Measurements from ENCODE around the gene ACAP3.

Gene ACAP3

DNA sequence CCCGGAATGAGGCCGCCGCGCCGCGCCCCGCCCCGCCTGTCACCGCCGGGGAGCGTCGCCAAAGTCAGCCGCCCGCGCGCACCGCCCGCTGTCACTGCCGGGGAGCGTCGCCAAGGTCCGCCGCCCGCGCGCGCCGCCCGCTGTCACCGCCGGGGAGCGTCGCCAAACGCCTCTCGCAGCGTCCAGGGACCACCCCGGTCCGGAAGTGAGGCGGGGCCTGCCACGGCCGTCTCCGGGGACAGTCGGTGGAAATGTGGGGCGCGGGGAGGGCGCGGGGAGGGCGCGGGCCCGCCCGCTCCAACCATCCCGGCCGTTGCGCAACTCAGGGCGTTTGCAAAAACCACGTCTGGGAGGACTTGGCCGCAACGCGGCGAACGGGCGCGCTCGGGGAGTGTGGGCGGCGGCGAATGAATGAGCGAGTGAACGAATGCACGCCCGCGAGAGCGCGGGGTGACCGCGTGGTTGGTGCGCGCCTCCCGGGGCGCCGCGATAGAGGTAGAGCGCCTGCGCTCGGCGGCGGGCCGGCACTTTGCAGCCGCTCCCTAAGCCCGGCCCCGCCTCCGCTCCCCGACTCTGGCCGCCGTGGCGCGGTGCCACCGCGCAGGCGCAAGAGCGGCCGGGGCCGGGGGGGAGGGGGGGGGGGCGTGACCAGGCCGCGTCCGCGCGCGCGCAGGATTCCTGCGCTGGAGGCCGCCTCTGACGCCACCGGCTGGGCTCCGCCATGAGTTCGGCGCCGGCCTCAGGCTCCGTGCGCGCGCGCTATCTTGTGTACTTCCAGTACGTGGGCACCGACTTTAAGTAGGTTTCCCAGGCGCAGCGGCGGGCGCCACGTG is at the start of gene ACAP3, which contains the start of gene PUSL1:
Gene ACAP3 (minus strand): TSS at position 8 of the 833 bp plus-strand sequence. CDS start 115 bp downstream, outside the sequence.
Gene PUSL1 (plus strand): TSS at position 675 of the 833 bp plus-strand sequence. CDS start 47 bp downstream, at position 722.
- H3K4me3 ChIP-seq (ENCODE audit: low read depth, low read length), result peak within 1 kb of the TSS; percentile 84
- TF ChIP-seq, protein P1, sequence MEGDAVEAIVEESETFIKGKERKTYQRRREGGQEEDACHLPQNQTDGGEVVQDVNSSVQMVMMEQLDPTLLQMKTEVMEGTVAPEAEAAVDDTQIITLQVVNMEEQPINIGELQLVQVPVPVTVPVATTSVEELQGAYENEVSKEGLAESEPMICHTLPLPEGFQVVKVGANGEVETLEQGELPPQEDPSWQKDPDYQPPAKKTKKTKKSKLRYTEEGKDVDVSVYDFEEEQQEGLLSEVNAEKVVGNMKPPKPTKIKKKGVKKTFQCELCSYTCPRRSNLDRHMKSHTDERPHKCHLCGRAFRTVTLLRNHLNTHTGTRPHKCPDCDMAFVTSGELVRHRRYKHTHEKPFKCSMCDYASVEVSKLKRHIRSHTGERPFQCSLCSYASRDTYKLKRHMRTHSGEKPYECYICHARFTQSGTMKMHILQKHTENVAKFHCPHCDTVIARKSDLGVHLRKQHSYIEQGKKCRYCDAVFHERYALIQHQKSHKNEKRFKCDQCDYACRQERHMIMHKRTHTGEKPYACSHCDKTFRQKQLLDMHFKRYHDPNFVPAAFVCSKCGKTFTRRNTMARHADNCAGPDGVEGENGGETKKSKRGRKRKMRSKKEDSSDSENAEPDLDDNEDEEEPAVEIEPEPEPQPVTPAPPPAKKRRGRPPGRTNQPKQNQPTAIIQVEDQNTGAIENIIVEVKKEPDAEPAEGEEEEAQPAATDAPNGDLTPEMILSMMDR (conservative IDR thresholded peaks at IDR 0.05; ENCODE audit: low read depth, low read length), result no peak
- DNase-seq (ENCODE audit: low read depth), result peak; percentile 95

- no peak for DNase-seq (ENCODE audit: low read depth)
- TF ChIP-seq, protein P1 (conservative IDR thresholded peaks at IDR 0.05; ENCODE audit: low read depth, low read length), result no peak
- peak overlapping the region; percentile 62 for H3K4me3 ChIP-seq (ENCODE audit: low read depth, low read length)
These were observed 49.2 kb upstream of the ACAP3 start for GRCh38 chr1:1356796-1357401.

GRCh38 chr1:1356166-1356795 is 48.6 kb upstream of the ACAP3 start:
- no peak for DNase-seq (ENCODE audit: low read depth)
- TF ChIP-seq, protein P1 (conservative IDR thresholded peaks at IDR 0.05; ENCODE audit: low read depth, low read length), result no peak
- peak overlapping the region; percentile 62 for H3K4me3 ChIP-seq (ENCODE audit: low read depth, low read length)

GRCh38 chr1:1355416-1355815 is 47.7 kb upstream of the ACAP3 start:
- TF ChIP-seq, protein P1 (conservative IDR thresholded peaks at IDR 0.05; ENCODE audit: low read depth, low read length), result no peak
- peak; percentile 53 for DNase-seq (ENCODE audit: low read depth)
- peak overlapping the region; percentile 37 for H3K4me3 ChIP-seq (ENCODE audit: low read depth, low read length)

DNA sequence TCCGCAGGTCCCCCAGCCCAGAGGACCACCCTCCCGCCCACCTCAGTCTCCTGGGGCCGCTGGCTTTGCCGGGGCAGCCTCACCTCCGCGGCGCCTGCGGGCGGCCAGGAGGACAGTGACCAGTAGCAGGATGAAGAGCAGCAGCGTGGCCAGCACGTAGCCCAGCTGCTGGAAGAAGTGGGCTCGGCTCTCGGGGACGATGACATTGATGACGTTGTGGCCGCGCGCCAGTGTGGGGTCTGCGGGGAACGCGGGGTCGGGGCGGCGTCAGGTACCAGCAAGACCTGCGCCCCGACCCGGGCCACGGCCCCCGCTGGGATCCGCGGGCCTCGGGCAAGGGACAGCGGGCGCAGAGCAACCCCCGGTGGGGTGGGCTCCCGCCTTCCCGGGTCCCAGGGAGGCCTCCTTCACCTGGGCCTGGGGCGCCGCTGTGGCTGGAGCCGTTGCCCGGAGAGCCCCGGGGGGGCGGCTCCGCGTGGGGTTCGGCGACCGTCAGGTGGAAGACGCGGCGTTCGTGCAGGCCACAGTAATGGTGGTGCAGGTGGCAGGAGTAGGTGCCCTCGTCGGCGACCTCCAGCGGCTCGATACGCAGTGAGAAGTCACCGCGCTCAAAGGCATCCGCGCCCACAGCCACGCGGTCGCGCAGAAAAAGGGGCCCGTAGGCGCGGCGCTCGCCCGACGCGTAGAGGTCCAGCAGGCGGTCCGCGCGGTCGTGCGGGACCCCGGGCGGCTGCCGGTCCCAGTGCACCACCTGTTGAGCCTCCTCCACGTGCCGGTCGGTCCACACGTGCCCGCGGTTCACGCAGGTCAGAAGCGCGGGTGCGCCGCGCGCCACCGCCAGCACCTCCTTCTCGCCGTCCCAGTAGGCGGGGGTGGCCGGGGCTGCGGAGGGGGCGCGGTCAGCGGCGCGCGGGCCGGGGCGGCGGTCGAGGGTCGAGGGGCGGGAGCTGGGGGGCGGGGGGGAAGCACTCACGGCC is 46.8 kb upstream of the ACAP3 start:
- H3K4me3 ChIP-seq (ENCODE audit: low read depth, low read length), result no peak overlapping the region
- TF ChIP-seq, protein P1 (conservative IDR thresholded peaks at IDR 0.05; ENCODE audit: low read depth, low read length), result no peak
- no peak for DNase-seq (ENCODE audit: low read depth)

Measured in choroid plexus epithelial cell (primary cell).